Stomach (tissue), 4 donors: ENCODE results near the gene A1CF.

Source experiments
- EP300 ChIP-seq: sonication (generic); formaldehyde crosslinking; IDR thresholded peaks from one replicate; pipeline ENCODE4 v1.6.1; 2017; ENCODE audit warnings: antibody characterized with exemption
- POLR2A ChIP-seq, 4 donors: fragments of 450-650 bp; IDR thresholded peaks; one replicate each; pipeline ENCODE4 v1.6.1; 2016; ENCODE audit warnings: antibody characterized with exemption in 4 of 4, control low read depth in 2 of 4, mild to moderate bottlenecking in 1 of 4, moderate library complexity in 1 of 4
- POLR2AphosphoS5 ChIP-seq, 3 donors: sonication (generic); formaldehyde crosslinking; IDR thresholded peaks; one replicate each; pipeline ENCODE4 v1.6.1; 2016; ENCODE audit warnings: antibody characterized with exemption in 3 of 3
- TF ChIP-seq, protein P1 (sequence below), 7 experiments: fragments of 450-650 bp in 4 of 7; fragments of 200-600 bp in 3 of 7; sonication (generic) in 3 of 7; IDR thresholded peaks; one replicate each; pipeline ENCODE4 v1.5.1; 2016 to 2019; ENCODE audit warnings: antibody characterized with exemption in 7 of 7, control low read depth in 2 of 7, mild to moderate bottlenecking in 1 of 7

DNA sequence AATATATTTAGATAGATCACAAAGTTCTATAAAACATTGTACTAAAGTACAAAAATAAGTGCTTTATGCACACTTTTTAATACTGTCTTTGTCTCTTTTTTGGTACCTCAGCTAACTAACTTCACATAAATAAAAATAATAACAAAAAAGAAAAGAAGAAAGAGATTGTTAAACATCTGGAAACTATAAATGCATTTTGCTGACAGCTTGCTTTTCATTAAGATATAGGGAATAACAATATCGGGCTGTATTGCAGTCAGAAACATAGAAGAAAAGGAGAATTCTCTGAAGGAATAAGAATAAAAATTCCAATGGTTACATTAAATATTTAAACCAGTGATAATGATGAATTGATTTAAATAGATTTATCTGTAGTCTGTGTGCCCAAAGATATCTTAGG is 85.8 kb downstream of the A1CF start:
- TF ChIP-seq, protein P1, sequence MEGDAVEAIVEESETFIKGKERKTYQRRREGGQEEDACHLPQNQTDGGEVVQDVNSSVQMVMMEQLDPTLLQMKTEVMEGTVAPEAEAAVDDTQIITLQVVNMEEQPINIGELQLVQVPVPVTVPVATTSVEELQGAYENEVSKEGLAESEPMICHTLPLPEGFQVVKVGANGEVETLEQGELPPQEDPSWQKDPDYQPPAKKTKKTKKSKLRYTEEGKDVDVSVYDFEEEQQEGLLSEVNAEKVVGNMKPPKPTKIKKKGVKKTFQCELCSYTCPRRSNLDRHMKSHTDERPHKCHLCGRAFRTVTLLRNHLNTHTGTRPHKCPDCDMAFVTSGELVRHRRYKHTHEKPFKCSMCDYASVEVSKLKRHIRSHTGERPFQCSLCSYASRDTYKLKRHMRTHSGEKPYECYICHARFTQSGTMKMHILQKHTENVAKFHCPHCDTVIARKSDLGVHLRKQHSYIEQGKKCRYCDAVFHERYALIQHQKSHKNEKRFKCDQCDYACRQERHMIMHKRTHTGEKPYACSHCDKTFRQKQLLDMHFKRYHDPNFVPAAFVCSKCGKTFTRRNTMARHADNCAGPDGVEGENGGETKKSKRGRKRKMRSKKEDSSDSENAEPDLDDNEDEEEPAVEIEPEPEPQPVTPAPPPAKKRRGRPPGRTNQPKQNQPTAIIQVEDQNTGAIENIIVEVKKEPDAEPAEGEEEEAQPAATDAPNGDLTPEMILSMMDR (IDR thresholded peaks at IDR 0.05) = no peak
- TF ChIP-seq POLR2A (IDR thresholded peaks at IDR 0.05) = no peak
- TF ChIP-seq POLR2AphosphoS5 (IDR thresholded peaks at IDR 0.05) = no peak
- no peak for TF ChIP-seq EP300
